PFSK-1 (cell line): ENCODE results near the gene TBC1D17. TPM values are rescaled to one million over a fixed set of nuclear protein-coding genes. Genes with fewer than 3 reads are reported as not detected.
A peak's percentile ranks its signal among the peaks of the same experiment; 100 is the strongest.

Experiments
- FOXP2 ChIP-seq: optimal IDR thresholded peaks from 2 replicates; pipeline ENCODE3; 2011; ENCODE audit warnings: borderline replicate concordance, control low read depth, inconsistent platforms; ENCODE audit not compliant: insufficient read depth; ENCODE audit errors: extremely low read length, extremely low read depth
- POLR2AphosphoS5 ChIP-seq: IDR thresholded peaks from 2 replicates; pipeline ENCODE4 v1.6.1; 2012; ENCODE audit warnings: low read depth, mild to moderate bottlenecking, control low read depth, low read length, moderate library complexity
- REST ChIP-seq, 2 experiments: IDR thresholded peaks; 2 replicates each; pipeline versions ENCODE4 v1.6.1 to v1.8.0; 2011 to 2012; ENCODE audit warnings: low read depth in 2 of 2, low read length in 2 of 2, control low read depth in 1 of 2, inconsistent platforms in 1 of 2, mild to moderate bottlenecking in 1 of 2, moderate library complexity in 1 of 2; ENCODE audit not compliant: insufficient read depth in 1 of 2
- SIN3A ChIP-seq: IDR thresholded peaks from 2 replicates; pipeline ENCODE4 v1.6.1; 2012; ENCODE audit warnings: mild to moderate bottlenecking, low read length, moderate library complexity, borderline replicate concordance; ENCODE audit not compliant: insufficient read depth
- TAF1 ChIP-seq: IDR thresholded peaks from 2 replicates; pipeline ENCODE4 v1.6.1; 2012; ENCODE audit warnings: low read length, control low read depth, borderline replicate concordance; ENCODE audit not compliant: insufficient read depth
- polyA plus RNA-seq: library from polyadenylated mRNA; unstranded; fragments of >200 nt; gene quantifications from one replicate; pipeline ENCODE4 v1.2.1, GENCODE V29; 2012; ENCODE audit warnings: low read depth, missing spikeins; ENCODE audit not compliant: insufficient read length

The TBC1D17 gene
- polyA plus RNA-seq = 38.9 TPM

GRCh38 chr19:49877020-49877878 is at the start of gene TBC1D17, which contains the start of gene AKT1S1:
TBC1D17 (plus strand) TSS chr19:49877702; CDS start chr19:49877724, 22 bp downstream.
AKT1S1 (minus strand) TSS chr19:49877355; CDS start chr19:49873295, 4,060 bp downstream.
- 0 out of 2 replicates have a peak, but pooled peaks have one; percentile 52 for TF ChIP-seq SIN3A
- no peak for TF ChIP-seq TAF1
- peak; percentile 100 for TF ChIP-seq FOXP2

GRCh38 chr19:49829200-49829599 is 48.3 kb upstream of the TBC1D17 start:
- no peak for TF ChIP-seq POLR2AphosphoS5
- no peak for TF ChIP-seq REST (IDR thresholded peaks at IDR 0.05; ENCODE audit: insufficient read depth in 1 of 2, low read depth in 2 of 2, low read length in 2 of 2)
- no peak for TF ChIP-seq TAF1
- TF ChIP-seq SIN3A = no peak
- TF ChIP-seq FOXP2 = no peak

GRCh38 chr19:49829721-49830120 is 47.8 kb upstream of the TBC1D17 start:
- TF ChIP-seq TAF1 = no peak
- TF ChIP-seq POLR2AphosphoS5 = no peak
- no peak for TF ChIP-seq REST (IDR thresholded peaks at IDR 0.05; ENCODE audit: insufficient read depth in 1 of 2, low read depth in 2 of 2, low read length in 2 of 2)
- TF ChIP-seq FOXP2 = no peak
- no peak for TF ChIP-seq SIN3A

GRCh38 chr19:49830766-49831165 is 46.7 kb upstream of the TBC1D17 start:
- TF ChIP-seq TAF1 (no peak), POLR2AphosphoS5 (no peak), REST (IDR thresholded peaks at IDR 0.05; ENCODE audit: insufficient read depth in 1 of 2, low read depth in 2 of 2, low read length in 2 of 2) (no peak), SIN3A (no peak), FOXP2 (no peak)

GRCh38 chr19:49831592-49831991 is 45.9 kb upstream of the TBC1D17 start:
- TF ChIP-seq POLR2AphosphoS5 = no peak
- no peak for TF ChIP-seq SIN3A
- TF ChIP-seq REST (IDR thresholded peaks at IDR 0.05; ENCODE audit: insufficient read depth in 1 of 2, low read depth in 2 of 2, low read length in 2 of 2) = no peak
- TF ChIP-seq FOXP2 = no peak
- no peak for TF ChIP-seq TAF1
